Progenitor cell of endocrine pancreas (in vitro differentiated cells): ENCODE results near the gene CA12. TPM values are rescaled to one million over a fixed set of nuclear protein-coding genes. Genes with fewer than 3 reads are reported as not detected.
"Not testable (repeated sequence)": the region's sequence is repeated elsewhere in the genome, so short reads cannot be mapped to it uniquely, and the experiment has no call there.

ENCODE experiments used
- DNase-seq: peaks from one replicate; pipeline ENCODE4 v3.0.0; 2021; ENCODE audit warnings: low spot score; ENCODE audit not compliant: unreplicated experiment
- H3K27ac Mint-ChIP-seq: 2 replicates; pipeline ENCODE4 v1.8.0; 2021; ENCODE audit warnings: mild to moderate bottlenecking, moderate library complexity, mixed read lengths
- H3K27me3 Mint-ChIP-seq: 2 replicates; pipeline ENCODE4 v1.8.0; 2021; ENCODE audit warnings: mixed read lengths
- H3K36me3 Mint-ChIP-seq: 2 replicates; pipeline ENCODE4 v1.8.0; 2022; ENCODE audit warnings: mixed read lengths; ENCODE audit not compliant: insufficient read depth
- H3K4me1 Mint-ChIP-seq: 2 replicates; pipeline ENCODE4 v1.8.0; 2021; ENCODE audit warnings: low read depth, mixed read lengths
- H3K4me3 Mint-ChIP-seq: 2 replicates; pipeline ENCODE4 v1.8.0; 2021; ENCODE audit warnings: low read depth, mild to moderate bottlenecking, moderate library complexity, mixed read lengths
- H3K9me3 Mint-ChIP-seq: 2 replicates; pipeline ENCODE4 v1.8.0; 2021; ENCODE audit warnings: low read depth, mixed read lengths
- CTCF ChIP-seq: fragments of 200-600 bp; sonication (generic); IDR thresholded peaks from one replicate; pipeline ENCODE4 v1.5.0; 2021; ENCODE audit warnings: antibody characterized with exemption, mild to moderate bottlenecking; ENCODE audit not compliant: unreplicated experiment
- total RNA-seq: library from RNA; stranded (reverse); gene quantifications from 2 replicates; pipeline ENCODE4 v1.2.1, GENCODE V29; 2021

Gene CA12
- total RNA-seq, 1 donor from 2014 or later, result 0.38 TPM

- H3K4me1 Mint-ChIP-seq, result no peaks in the 10 kb centered on the region
- DNase-seq, result no peak
- H3K27me3 Mint-ChIP-seq, result no peaks in the 10 kb centered on the region
- no peaks in the 10 kb centered on the region for H3K9me3 Mint-ChIP-seq
- H3K27ac Mint-ChIP-seq, result no peak overlapping the region
- H3K4me3 Mint-ChIP-seq, result no peak overlapping the region
- no peak for TF ChIP-seq CTCF
- H3K36me3 Mint-ChIP-seq, result no peaks in the 10 kb centered on the region
Observed at GRCh38 chr15:63421433-63421832, 39.8 kb upstream of the CA12 start.

- Mint-ChIP-seq H3K4me1 (no peaks in the 10 kb centered on the region), H3K27me3 (no peaks in the 10 kb centered on the region), H3K36me3 (no peaks in the 10 kb centered on the region), H3K27ac (no peak overlapping the region), H3K9me3 (no peaks in the 10 kb centered on the region), H3K4me3 (no peak overlapping the region)
- DNase-seq, result no peak
- no peak for TF ChIP-seq CTCF
Observed at GRCh38 chr15:63420333-63420747, 38.7 kb upstream of the CA12 start.

DNA sequence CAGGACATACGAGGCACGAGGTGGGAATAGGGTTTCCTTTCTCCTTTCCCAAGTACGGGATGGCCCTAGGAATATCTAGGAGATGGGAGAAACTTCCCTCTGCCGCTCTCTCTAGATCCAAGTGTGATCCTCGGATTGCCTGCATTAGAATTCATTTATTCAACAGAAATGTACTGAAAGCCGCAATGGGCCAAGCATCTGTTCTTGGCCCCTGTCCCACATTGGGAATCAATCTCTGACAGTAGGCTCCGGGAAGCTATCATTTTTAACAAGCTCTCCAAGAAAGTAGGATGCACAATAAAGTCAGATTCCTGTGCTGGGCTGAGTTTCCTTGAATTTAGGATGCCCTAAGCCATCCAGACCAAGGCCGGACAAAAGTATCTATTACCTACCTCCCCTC, 37.2 kb upstream of the CA12 start:
- H3K4me3 Mint-ChIP-seq, result no peak overlapping the region
- no peak for DNase-seq
- TF ChIP-seq CTCF, result no peak
- H3K4me1 Mint-ChIP-seq, result no peaks in the 10 kb centered on the region
- no peak overlapping the region for H3K27ac Mint-ChIP-seq
- H3K27me3 Mint-ChIP-seq, result no peaks in the 10 kb centered on the region
- no peaks in the 10 kb centered on the region for H3K36me3 Mint-ChIP-seq
- H3K9me3 Mint-ChIP-seq, result no peaks in the 10 kb centered on the region

GRCh38 chr15:63417721-63418120, 36.1 kb upstream of the CA12 start:
- no peak for TF ChIP-seq CTCF
- Mint-ChIP-seq H3K27me3 (no peaks in the 10 kb centered on the region), H3K4me3 (no peak overlapping the region), H3K36me3 (no peaks in the 10 kb centered on the region), H3K4me1 (no peaks in the 10 kb centered on the region), H3K9me3 (no peaks in the 10 kb centered on the region), H3K27ac (no peak overlapping the region)
- no peak for DNase-seq

GRCh38 chr15:63417274-63417673, 35.6 kb upstream of the CA12 start:
- not testable (repeated sequence) for H3K36me3 Mint-ChIP-seq, H3K4me3 Mint-ChIP-seq, H3K27ac Mint-ChIP-seq, DNase-seq, H3K4me1 Mint-ChIP-seq, H3K27me3 Mint-ChIP-seq, H3K9me3 Mint-ChIP-seq

DNA sequence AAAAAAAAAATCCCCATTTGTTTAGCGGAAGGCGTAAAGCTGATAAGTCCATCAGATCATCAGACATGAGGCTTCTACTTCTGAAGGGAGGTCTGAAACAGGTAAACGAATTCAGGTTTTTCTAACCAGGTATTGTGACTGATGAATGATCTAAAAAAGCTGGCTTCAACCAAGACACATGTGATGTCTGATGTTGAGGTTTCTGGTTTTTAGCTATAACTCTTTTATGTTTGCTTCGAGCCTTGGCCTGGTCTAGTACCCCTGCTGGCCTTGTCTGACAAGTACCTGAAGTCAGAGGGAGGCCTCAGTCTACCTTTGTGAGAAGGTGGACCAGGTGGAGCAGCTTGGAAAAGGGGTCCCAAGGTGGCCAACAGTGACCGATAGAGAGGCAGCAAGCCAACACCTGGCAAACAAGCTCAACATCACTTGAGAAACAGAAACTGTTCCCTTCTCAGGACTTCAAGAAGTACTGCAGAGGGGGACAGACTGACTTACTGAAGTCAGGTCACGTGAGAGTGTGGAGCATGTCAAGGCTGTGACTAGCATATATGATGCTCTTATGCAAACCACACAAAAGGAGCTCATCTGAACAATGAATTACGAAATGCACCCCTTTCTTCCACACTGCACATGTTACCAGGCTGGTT, 33.0 kb upstream of the CA12 start:
- DNase-seq, result no peak
- no peak for TF ChIP-seq CTCF
- Mint-ChIP-seq H3K4me3 (no peak overlapping the region), H3K27ac (no peak overlapping the region), H3K27me3 (no peaks in the 10 kb centered on the region), H3K36me3 (no peaks in the 10 kb centered on the region), H3K9me3 (no peaks in the 10 kb centered on the region), H3K4me1 (no peaks in the 10 kb centered on the region)
